Liver (tissue), 3 donors: ENCODE measurements around the gene H2BW1.

Experiments
- REST ChIP-seq: IDR thresholded peaks from 2 replicates; pipeline ENCODE4 v1.6.1; 2016; ENCODE audit warnings: antibody characterized with exemption, mild to moderate bottlenecking
- TAF1 ChIP-seq: conservative IDR thresholded peaks from 2 replicates; pipeline ENCODE4 v1.6.1; 2016; ENCODE audit warnings: antibody characterized with exemption, mild to moderate bottlenecking
- TF ChIP-seq, protein P1 (sequence below): IDR thresholded peaks from 2 replicates; pipeline ENCODE4 v1.6.1; 2016; ENCODE audit warnings: antibody characterized with exemption
- TF ChIP-seq, protein P2 (sequence below): fragments of 150-350 bp; IDR thresholded peaks from 2 replicates; pipeline ENCODE4 v1.5.1; 2017; ENCODE audit warnings: improper control_type of control experiment, low read depth, low read length; ENCODE audit not compliant: missing input control
- donor health status: healthy.
- donor health status: healthy.

DNA sequence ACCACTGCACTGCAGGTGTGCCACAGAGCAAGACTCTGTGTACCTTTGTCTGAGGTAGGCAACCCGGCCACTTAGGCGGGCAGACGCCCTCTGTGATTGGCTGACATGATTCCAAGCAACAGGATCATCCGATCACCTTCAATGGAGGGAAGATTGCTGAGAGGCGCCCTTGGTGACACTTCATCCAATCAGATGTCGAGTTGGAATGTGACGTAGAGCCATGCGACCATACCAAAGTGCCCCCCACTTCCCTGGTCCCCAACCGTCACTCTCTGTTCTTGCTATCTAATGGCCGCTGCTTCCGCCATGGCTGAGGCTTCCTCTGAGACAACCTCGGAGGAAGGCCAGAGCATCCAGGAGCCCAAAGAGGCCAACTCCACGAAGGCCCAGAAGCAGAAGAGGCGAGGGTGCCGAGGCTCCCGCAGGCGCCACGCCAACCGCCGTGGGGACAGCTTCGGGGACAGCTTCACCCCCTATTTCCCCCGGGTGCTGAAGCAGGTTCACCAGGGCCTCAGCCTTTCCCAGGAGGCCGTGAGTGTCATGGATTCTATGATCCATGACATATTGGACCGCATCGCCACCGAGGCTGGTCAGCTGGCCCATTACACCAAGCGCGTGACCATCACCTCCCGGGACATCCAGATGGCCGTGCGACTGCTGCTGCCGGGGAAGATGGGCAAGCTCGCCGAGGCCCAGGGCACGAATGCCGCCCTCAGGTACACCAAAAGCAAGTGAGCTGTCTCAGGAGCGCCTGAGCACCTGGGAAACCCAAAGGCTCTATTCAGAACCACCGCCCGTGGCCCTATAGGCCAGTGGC, 26.4 kb upstream of the H2BW1 start, which contains the start of gene H2BW2:
- TF ChIP-seq REST (no peak), TAF1 (no peak)
- TF ChIP-seq, protein P1, sequence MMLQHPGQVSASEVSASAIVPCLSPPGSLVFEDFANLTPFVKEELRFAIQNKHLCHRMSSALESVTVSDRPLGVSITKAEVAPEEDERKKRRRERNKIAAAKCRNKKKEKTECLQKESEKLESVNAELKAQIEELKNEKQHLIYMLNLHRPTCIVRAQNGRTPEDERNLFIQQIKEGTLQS = no peak
- TF ChIP-seq, protein P2, sequence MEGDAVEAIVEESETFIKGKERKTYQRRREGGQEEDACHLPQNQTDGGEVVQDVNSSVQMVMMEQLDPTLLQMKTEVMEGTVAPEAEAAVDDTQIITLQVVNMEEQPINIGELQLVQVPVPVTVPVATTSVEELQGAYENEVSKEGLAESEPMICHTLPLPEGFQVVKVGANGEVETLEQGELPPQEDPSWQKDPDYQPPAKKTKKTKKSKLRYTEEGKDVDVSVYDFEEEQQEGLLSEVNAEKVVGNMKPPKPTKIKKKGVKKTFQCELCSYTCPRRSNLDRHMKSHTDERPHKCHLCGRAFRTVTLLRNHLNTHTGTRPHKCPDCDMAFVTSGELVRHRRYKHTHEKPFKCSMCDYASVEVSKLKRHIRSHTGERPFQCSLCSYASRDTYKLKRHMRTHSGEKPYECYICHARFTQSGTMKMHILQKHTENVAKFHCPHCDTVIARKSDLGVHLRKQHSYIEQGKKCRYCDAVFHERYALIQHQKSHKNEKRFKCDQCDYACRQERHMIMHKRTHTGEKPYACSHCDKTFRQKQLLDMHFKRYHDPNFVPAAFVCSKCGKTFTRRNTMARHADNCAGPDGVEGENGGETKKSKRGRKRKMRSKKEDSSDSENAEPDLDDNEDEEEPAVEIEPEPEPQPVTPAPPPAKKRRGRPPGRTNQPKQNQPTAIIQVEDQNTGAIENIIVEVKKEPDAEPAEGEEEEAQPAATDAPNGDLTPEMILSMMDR = no peak
